ENCODE data around the gene JMJD6. TPM values are rescaled to one million over a fixed set of nuclear protein-coding genes. Genes with fewer than 3 reads are reported as not detected.

Gene JMJD6
- total and polyA plus RNA-seq, 9 of the 15 experiments (the other 6 are each of a cell fraction or from before 2014, with no cell fraction given): 2.5 to 52.3 (median 36.3) TPM

- TF ChIP-seq, protein P1, sequence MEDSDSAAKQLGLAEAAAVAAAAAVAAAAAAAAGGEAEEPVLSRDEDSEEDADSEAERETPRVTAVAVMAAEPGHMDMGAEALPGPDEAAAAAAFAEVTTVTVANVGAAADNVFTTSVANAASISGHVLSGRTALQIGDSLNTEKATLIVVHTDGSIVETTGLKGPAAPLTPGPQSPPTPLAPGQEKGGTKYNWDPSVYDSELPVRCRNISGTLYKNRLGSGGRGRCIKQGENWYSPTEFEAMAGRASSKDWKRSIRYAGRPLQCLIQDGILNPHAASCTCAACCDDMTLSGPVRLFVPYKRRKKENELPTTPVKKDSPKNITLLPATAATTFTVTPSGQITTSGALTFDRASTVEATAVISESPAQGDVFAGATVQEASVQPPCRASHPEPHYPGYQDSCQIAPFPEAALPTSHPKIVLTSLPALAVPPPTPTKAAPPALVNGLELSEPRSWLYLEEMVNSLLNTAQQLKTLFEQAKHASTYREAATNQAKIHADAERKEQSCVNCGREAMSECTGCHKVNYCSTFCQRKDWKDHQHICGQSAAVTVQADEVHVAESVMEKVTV (CRISPR knock-in tag; IDR thresholded peaks at IDR 0.05): no peak
- TF ChIP-seq AFF4 (CRISPR knock-in tag; IDR thresholded peaks at IDR 0.05) (0 out of 2 replicates have a peak, but pooled peaks have one; percentile 53), PHF8 (IDR thresholded peaks at IDR 0.05; ENCODE audit: borderline replicate concordance, low read length) (no peak), NFIC (IDR thresholded peaks at IDR 0.05) (peak; percentile 23), FIP1L1 (IDR thresholded peaks at IDR 0.05; ENCODE audit: low read depth, low read length, poor library complexity, severe bottlenecking) (peak; percentile 65), MEIS2 (IDR thresholded peaks at IDR 0.05; ENCODE audit: partially characterized antibody) (peak; percentile 50), MXI1 (IDR thresholded peaks at IDR 0.05; ENCODE audit: low read depth, low read length) (peak; percentile 69), SOX6 (IDR thresholded peaks at IDR 0.05) (0 out of 2 replicates have a peak, but pooled peaks have one; percentile 7), NCOA2 (IDR thresholded peaks at IDR 0.05; ENCODE audit: partially characterized antibody in 2 of 2) (no peak), ARNT (IDR thresholded peaks at IDR 0.05) (peak in 1 of 2 experiments; percentile 38; a peak in 2 of 4 replicates), RNF2 (IDR thresholded peaks at IDR 0.05) (0 out of 2 replicates have a peak, but pooled peaks have one; percentile 25), GTF2E2 (tag; IDR thresholded peaks at IDR 0.05) (peak; percentile 51), SRF (CRISPR knock-in tag; IDR thresholded peaks at IDR 0.05) (peak; percentile 43 to 93; a peak in 3 of 4 replicates), MTF1 (CRISPR knock-in tag; IDR thresholded peaks at IDR 0.05; ENCODE audit: borderline replicate concordance) (no peak), MYNN (IDR thresholded peaks at IDR 0.05) (0 out of 2 replicates have a peak, but pooled peaks have one; percentile 41), MYNN (CRISPR knock-in tag; IDR thresholded peaks at IDR 0.05) (no peak), ZNF263 (CRISPR knock-in tag; IDR thresholded peaks at IDR 0.05; ENCODE audit: borderline replicate concordance) (0 out of 2 replicates have a peak, but pooled peaks have one; percentile 42)
- TF ChIP-seq, protein P2, sequence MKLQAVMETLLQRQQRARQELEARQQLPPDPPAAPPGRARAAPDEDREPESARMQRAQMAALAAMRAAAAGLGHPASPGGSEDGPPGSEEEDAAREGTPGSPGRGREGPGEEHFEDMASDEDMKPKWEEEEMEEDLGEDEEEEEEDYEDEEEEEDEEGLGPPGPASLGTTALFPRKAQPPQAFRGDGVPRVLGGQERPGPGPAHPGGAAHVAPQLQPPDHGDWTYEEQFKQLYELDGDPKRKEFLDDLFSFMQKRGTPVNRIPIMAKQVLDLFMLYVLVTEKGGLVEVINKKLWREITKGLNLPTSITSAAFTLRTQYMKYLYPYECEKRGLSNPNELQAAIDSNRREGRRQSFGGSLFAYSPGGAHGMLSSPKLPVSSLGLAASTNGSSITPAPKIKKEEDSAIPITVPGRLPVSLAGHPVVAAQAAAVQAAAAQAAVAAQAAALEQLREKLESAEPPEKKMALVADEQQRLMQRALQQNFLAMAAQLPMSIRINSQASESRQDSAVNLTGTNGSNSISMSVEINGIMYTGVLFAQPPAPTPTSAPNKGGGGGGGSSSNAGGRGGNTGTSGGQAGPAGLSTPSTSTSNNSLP (IDR thresholded peaks at IDR 0.05; ENCODE audit: borderline replicate concordance, low read depth, low read length): no peak
- TF ChIP-seq, protein P3, sequence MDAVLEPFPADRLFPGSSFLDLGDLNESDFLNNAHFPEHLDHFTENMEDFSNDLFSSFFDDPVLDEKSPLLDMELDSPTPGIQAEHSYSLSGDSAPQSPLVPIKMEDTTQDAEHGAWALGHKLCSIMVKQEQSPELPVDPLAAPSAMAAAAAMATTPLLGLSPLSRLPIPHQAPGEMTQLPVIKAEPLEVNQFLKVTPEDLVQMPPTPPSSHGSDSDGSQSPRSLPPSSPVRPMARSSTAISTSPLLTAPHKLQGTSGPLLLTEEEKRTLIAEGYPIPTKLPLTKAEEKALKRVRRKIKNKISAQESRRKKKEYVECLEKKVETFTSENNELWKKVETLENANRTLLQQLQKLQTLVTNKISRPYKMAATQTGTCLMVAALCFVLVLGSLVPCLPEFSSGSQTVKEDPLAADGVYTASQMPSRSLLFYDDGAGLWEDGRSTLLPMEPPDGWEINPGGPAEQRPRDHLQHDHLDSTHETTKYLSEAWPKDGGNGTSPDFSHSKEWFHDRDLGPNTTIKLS (IDR thresholded peaks at IDR 0.05; ENCODE audit: borderline replicate concordance, low read depth): peak; percentile 88
Measured at GRCh38 chr17:76725580-76726230, 701 bp downstream of the JMJD6 start (continued).
